Left kidney (tissue), 2 donors: ENCODE measurements around the gene TERT. TPM values are rescaled to one million over a fixed set of nuclear protein-coding genes. Genes with fewer than 3 reads are reported as not detected.
"Not testable (repeated sequence)": the region's sequence is repeated elsewhere in the genome, so short reads cannot be mapped to it uniquely, and the experiment has no call there.

Experiments used
- DNase-seq: peaks from one replicate; pipeline ENCODE4 v3.0.0-alpha.2; 2013
- polyA plus RNA-seq: library from polyadenylated mRNA; unstranded; fragments of 120-200 nt; gene quantifications from one replicate; pipeline ENCODE4 v1.2.1, GENCODE V29; 2013; ENCODE audit not compliant: insufficient read length

TERT gene
- polyA plus RNA-seq, 1 donor = 0.33 TPM

DNA sequence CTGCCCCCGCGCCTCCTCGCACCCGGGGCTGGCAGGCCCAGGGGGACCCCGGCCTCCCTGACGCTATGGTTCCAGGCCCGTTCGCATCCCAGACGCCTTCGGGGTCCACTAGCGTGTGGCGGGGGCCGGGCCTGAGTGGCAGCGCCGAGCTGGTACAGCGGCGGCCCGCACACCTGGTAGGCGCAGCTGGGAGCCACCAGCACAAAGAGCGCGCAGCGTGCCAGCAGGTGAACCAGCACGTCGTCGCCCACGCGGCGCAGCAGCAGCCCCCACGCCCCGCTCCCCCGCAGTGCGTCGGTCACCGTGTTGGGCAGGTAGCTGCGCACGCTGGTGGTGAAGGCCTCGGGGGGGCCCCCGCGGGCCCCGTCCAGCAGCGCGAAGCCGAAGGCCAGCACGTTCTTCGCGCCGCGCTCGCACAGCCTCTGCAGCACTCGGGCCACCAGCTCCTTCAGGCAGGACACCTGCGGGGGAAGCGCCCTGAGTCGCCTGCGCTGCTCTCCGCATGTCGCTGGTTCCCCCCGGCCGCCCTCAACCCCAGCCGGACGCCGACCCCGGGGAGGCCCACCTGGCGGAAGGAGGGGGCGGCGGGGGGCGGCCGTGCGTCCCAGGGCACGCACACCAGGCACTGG lies 548 bp downstream of the TERT start:
- no peak for DNase-seq

DNA sequence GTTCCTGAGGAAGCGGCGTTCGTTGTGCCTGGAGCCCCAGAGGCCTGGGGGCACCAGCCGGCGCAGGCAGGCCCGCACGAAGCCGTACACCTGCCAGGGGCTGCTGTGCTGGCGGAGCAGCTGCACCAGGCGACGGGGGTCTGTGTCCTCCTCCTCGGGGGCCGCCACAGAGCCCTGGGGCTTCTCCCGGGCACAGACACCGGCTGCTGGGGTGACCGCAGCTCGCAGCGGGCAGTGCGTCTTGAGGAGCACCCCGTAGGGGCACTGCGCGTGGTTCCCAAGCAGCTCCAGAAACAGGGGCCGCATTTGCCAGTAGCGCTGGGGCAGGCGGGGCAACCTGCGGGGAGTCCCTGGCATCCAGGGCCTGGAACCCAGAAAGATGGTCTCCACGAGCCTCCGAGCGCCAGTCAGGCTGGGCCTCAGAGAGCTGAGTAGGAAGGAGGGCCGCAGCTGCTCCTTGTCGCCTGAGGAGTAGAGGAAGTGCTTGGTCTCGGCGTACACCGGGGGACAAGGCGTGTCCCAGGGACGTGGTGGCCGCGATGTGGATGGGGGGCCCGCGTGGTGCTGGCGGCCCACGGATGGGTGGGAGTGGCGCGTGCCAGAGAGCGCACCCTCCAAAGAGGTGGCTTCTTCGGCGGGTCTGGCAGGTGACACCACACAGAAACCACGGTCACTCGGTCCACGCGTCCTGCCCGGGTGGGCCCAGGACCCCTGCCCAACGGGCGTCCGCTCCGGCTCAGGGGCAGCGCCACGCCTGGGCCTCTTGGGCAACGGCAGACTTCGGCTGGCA lies 1.3 kb downstream of the TERT start:
- no peak for DNase-seq

DNA sequence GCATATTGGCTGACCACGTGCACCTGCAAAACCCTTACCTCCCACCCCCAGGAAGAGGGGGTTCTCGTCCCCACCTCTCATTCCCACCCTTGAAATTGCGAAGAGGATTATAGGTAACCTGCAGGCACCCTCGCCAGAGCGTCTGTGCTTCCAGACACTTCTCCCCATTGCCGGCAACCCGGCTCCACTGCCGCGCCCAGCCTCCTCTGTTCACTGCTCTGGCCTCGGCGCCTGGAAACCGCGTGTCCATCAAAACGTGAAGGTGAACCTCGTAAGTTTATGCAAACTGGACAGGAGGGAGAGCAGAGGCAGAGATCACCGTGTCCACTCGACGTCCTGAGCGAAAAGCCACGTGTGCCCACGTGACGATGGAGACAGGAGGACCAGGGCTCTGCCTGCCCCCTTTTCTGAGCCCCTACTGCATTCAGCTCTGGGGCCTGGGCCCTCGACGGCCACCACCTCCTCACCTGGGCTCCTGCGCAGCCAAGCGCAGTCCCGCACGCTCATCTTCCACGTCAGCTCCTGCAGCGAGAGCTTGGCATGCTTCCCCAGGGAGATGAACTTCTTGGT lies 1.9 kb downstream of the TERT start:
- DNase-seq = no peak

DNA sequence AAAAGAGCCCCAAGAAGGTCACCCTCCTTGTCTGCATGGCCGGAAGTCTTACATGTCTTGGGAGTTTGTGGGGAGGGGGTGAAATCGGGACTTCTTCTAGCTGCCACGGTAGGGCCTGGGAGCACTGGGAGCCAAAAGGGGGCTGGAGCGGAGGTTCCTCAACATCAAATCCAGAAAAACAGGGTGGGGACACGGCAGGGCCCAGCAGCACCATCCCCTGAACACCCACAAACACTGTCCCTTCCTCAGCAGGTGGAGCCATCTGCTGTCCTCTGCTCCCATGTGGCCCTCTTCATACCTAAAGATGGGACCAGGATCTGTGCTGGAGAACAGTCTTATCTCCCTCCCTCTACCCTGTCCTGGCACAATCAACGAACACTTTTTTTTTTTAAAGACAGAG lies 2.7 kb downstream of the TERT start:
- no peak for DNase-seq

DNA sequence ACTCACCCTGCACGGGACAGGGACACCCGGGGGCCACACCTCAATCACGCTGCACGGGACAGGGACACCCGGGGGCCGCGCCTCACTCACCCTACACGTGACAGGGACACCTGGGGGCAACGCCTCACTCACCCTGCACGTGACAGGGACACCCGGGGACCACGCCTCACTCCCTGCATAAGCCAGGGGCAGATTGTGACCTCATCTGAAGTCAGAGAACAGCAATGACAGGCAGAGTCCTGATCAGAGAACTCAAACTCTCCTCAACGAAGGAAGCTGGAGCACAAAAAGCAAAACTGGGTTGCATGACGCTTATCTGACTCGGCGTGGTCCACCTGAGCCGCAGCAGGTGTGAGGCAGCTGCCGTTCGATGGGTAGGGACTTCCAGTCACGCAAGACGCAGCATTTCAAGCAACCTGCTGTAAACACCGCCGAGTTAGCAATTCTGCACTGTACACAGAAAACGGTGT lies 3.2 kb downstream of the TERT start:
- no peak for DNase-seq

DNA sequence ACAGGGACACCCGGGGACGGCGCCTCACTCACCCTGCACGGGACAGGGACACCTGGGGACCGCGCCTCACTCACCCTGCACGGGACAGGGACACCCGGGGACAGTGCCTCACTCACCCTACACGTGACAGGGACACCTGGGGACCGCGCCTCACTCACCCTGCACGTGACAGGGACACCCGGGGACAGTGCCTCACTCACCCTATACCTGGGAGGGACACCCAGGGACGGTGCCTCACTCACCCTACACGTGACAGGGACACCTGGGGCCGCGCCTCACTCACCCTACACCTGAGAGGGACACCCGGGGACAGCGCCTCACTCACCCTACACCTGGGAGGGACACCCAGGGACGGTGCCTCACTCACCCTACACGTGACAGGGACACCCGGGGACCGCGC lies 3.9 kb downstream of the TERT start:
- not testable (repeated sequence) for DNase-seq

DNA sequence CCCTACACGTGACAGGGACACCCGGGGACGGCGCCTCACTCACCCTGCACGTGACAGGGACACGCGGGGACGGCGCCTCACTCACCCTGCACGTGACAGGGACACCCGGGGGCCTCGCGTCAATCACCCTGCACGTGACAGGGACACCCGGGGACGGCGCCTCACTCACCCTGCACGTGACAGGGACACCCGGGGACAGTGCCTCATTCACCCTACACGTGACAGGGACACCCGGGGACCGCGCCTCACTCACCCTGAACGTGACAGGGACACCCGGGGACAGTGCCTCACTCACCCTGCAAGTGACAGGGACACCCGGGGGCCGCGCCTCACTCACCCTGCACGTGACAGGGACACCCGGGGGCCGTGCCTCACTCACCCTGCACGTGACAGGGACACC lies 5.3 kb downstream of the TERT start:
- not testable (repeated sequence) for DNase-seq

DNA sequence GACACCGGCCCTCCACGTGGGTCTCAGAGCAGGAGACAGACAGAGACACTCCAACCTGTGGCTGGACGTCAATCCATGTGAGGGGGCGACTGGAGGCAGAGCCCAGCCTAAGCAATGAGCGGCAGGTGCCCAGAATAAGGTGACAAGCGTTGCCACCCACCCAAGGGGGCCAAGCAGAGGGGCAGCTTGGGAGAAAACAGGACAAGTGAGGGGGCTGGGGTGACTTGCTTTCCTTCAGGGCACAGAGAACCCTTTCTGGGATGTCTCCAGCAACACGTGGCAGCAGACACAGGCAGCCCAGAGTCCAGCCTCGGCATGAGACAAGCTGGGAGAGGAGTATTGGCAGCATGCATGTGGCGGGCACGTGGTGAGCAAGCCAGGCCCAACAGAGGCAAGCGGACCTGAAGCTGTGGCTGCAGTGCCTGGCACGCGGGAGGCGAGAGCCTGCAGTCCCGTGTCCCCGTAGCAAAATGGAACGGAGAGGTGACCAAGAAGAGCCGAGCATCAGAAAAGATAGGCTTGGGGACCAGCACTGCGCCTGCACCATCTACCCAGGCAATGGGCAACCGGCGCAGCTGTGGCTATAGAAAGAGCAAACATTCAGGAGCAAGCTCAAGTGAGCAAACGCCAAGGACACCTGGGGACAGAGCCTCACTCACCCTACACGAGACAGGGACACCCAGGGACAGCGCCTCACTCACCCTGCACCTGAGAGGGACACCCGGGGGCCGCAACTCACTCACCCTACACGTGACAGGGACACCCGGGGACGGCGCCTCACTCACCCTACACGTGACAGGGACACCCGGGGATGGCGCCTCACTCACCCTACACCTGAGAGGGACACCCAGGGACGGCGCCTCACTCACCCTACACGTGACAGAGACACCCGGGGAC lies 6.2 kb downstream of the TERT start:
- DNase-seq = no peak

DNA sequence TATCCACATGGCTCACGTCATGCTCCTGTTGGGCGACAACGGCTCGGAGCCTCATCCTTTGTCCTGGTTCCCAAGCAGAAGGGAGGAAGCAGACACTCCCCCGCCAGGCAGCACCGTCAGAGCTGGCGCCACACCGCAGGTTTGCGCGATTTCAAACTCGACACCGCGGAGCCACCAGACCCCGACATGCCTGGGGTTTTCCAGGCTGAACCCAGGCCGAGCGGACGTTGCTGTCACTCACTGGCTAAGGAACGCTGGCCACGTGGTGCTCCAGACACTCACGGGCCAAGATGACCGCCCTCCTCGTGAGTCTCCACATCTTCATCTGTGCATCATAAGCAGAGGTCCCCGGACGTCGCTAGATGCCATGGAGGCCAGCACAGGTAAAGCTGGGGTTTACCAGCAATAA lies 9.0 kb downstream of the TERT start:
- no peak for DNase-seq

DNA sequence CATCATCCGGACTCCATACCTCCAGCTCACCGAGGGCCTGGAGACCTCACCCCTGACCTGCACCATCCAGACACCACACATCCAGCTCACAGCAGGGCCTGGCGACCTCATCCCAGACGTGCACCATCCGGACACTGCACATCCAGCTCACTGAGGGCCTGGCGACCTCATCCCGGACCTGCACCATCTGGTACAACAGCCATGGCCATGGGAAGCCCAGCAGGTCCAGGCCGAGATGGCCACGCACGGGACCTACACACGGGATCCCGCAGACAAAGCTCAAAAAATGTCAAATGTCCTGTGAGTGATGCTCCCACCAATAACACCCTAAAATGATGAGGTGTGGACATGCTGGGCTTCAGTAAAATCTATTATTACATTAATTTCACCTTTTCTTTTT lies 9.7 kb downstream of the TERT start:
- DNase-seq = no peak

DNA sequence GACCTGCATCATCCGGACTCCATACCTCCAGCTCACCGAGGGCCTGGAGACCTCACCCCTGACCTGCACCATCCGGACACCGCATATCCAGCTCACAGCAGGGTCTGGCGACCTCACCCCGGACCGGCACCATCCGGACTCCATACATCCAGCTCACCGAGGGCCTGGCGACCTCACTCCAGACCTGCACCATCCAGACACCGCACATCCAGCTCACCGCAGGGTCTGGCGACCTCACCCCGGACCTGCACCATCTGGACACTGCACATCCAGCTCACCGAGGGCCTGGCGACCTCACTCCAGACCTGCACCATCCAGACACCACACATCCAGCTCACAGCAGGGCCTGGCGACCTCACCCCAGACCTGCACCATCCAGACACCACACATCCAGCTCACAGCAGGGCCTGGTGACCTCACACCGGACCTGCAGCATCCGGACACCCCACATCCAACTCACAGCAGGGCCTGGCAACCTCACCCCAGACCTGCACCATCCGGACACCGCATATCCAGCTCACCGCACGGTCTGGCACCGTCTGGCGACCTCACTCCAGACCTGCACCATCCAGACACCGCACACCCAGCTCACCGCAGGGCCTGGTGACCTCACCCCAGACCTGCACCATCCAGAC lies 10.4 kb downstream of the TERT start:
- not testable (repeated sequence) for DNase-seq

DNA sequence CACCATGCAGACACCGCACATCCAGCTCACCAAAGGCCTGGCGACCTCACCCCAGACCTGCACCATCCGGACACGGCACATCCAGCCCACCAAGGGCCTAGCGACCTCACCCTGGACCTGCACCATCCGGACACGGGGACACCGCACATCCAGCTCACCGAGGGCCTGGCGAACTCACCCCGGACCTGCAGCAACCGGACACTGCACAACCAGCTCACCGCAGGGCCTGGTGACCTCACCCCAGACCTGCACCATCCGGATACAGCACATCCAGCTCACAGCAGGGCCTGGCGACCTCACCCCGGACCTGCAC lies 11.2 kb downstream of the TERT start:
- DNase-seq = not testable (repeated sequence)

DNA sequence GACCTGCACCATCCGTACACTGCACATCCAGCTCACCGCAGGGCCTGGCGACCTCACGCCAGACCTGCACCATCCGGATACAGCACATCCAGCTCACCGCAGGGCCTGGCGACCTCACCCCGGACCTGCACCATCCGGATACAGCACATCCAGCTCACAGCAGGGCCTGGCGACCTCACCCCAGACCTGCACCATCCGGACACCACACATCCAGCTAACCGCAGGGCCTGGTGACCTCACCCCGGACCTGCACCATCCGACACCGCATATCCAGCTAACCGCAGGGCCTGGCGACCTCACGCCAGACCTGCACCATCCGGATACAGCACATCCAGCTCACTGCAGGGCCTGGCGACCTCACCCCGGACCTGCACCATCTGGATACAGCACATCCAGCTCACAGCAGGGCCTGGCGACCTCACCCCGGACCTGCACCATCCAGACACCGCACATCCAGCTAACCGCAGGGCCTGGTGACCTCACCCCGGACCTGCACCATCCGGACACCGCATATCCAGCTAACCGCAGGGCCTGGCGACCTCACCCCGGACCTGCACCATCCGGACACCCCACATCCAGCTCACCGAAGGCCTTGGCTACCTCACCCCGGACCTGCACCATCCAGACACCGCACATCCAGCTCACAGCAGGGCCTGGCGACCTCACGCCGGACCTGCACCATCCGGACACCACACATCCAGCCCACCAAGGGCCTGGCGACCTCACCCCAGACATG lies 11.7 kb downstream of the TERT start:
- not testable (repeated sequence) for DNase-seq

DNA sequence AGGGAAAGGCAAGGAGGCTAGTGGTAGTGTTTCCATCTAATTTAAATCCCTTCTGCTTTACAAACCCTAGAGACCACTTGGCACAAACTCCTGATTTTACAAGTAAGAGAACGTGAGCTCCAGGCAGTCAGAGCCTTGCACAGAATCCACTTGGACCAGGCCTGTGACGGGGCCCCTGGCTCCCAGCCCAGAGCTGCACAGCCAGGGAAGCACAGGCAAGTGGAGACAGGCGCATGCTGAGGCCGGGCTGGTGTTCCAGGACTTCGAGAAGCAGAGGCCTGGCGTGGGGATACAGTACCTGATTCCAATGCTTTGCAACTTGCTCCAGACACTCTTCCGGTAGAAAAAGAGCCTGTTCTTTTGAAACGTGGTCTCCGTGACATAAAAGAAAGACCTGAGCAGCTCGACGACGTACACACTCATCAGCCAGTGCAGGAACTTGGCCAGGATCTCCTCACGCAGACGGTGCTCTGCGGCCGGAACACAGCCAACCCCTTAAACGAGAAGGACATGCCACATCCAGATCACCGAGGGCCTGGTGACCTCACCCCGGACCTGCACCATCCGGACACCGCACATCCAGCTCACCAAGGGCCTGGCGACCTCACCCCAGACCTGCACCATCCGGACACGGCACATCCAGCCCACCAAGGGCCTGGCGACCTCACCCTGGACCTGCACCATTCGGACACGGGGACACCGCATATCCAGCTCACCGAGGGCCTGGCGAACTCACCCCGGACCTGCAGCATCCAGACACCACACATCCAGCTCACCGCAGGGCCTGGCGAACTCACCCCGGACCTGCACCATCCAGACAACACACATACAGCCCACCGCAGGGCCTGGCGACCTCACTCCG lies 12.5 kb downstream of the TERT start:
- DNase-seq = no peak

DNA sequence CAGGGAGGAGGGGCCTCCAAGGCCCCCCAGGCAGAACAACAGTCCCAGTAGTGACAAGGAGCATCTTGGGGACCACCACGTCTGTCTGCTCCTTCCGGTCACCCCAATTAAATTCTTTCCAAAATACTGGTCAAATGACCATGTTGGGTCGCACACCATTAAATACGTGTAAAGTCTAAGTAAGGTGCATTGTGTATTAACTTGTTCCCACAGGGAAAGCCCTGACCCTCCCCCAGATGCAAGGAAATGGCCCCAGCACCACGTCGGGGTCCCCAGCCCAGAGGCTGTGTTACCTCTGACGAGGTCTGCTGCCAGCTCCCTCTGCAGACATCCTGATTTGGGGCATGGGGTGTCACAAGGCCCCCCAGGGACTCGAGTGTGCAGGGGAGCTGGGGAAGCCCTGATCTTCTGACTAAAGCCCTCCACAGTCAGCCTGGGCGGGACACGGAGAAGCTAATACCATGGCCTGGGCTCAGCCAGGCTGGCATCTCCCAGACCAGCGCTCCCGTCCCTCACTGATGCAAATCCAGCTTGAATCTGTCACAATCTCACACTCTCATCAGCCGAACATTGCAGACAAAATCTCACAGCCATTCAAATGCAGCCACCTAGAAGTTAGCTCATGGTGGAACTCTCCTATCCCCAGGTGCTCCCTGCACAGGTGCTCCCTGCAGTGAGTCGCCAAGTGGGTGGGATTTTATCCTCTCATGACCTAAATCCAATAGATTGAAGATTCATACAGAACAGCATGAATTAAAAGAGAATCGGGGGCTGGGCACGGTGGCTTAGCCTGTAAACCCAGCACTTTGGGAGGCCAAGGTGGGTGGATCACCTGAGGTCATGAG lies 13.6 kb downstream of the TERT start:
- DNase-seq = no peak

DNA sequence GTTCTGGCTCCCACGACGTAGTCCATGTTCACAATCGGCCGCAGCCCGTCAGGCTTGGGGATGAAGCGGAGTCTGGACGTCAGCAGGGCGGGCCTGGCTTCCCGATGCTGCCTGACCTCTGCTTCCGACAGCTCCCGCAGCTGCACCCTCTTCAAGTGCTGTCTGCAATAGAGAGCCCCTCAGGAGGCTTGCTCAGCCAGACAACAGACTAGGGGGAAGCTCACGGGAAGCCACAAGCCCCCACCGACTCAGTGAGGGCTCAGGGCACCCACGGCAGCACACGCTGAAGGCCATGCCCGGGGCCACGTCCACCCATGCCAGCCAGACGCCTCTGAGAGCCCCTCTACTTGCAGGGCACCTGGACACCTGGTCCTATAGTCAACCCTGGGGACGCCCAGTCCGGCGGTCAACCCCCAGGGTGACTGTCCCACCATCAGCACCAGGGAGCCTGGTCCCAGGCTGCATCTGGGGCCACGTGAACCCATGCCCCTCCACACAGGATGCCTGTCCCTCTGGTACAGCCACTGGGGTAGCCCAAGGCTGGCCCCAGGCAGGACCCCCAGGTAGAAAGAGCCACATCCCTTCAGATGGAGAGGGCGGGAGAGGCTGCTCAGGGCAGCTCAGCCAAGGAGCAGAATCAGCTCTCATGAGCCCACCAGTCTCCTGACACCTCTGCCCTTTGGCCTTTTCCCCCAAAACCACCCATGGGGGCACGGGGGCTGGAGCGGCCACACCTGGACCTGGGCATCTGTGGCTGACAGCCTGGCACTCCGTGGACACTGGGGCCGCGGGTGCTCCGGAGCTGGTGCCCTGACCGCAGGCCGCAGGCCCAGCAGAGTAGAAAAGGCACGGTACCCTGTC lies 14.5 kb downstream of the TERT start:
- DNase-seq = no peak

DNA sequence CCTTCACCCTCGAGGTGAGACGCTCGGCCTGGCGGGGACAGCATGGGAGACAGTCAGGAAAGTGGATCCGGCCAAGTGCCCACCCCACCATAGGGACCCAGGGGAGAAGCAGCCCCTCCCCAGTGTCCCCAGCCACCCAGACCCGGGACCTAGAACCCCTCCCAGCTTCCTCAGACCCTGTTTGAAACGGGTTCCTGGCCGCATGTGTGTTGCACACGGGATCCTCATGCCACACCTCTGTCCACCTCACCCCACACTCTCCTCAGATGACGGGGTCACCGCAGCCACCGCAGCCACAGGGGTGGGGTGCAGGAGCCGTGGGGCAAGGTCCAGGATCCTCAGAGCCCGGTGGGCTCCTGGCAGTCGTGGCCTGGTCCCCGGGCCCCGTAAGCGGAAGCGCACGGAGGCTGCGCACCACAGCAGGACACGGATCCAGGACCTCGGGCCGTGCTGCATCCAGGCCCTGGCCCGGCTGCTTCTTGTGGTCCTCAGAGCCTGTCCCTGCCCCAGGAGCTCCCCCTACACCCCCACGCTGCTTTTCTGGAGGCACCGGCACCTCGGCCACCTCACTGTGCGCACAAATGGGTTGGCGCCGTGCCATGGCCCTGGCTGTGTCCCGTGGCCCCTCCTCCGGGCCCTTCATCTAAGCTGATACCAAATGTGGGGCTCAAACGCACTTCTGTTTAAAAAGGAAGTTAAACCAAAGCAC lies 15.3 kb downstream of the TERT start:
- no peak for DNase-seq
